HFF-Myc (cell line): ENCODE measurements around the gene CNOT6L.

Experiments
- DNase-seq: peaks from one replicate; pipeline ENCODE4 v3.0.0-alpha.2; 2011; ENCODE audit warnings: low read depth; ENCODE audit errors: extremely low read depth
- H3K4me3 ChIP-seq: replicated peaks from 2 replicates; pipeline ENCODE4 v1.5.1; 2011; ENCODE audit warnings: low read depth, mild to moderate bottlenecking, control low read depth, low read length
- TF ChIP-seq, protein P1 (sequence below): IDR thresholded peaks from 2 replicates; pipeline ENCODE4 v1.5.1; 2012; ENCODE audit warnings: mild to moderate bottlenecking, low read depth, low read length, control low read depth; ENCODE audit errors: missing control alignments

The CNOT6L gene

GRCh38 chr4:77815636-77816035 lies 3.5 kb downstream of the CNOT6L start:
- no peak for DNase-seq
- H3K4me3 ChIP-seq: no peak overlapping the region
- TF ChIP-seq, protein P1, sequence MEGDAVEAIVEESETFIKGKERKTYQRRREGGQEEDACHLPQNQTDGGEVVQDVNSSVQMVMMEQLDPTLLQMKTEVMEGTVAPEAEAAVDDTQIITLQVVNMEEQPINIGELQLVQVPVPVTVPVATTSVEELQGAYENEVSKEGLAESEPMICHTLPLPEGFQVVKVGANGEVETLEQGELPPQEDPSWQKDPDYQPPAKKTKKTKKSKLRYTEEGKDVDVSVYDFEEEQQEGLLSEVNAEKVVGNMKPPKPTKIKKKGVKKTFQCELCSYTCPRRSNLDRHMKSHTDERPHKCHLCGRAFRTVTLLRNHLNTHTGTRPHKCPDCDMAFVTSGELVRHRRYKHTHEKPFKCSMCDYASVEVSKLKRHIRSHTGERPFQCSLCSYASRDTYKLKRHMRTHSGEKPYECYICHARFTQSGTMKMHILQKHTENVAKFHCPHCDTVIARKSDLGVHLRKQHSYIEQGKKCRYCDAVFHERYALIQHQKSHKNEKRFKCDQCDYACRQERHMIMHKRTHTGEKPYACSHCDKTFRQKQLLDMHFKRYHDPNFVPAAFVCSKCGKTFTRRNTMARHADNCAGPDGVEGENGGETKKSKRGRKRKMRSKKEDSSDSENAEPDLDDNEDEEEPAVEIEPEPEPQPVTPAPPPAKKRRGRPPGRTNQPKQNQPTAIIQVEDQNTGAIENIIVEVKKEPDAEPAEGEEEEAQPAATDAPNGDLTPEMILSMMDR: no peak

- H3K4me3 ChIP-seq: no peak overlapping the region
- TF ChIP-seq, protein P1: no peak
- DNase-seq: no peak
Measured at GRCh38 chr4:77805840-77806239, 13.3 kb downstream of the CNOT6L start.

DNA sequence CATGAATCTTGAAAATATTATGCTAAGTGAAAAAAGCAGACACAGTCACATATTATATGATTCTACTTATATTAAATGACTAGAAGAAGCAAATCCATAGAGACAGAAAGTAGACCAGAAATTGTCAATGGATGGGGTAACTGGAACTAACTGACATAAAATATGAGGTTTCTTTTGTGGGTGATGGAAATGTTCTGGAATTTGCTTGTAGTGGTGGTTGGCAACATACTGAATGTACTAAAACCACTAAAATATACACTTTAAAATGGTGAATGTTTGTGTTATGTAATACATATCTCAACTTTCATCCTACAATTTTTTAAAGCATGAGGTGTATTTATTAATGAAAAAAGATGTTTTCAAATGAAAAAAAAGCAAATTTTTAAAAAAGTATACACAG lies 14.7 kb downstream of the CNOT6L start:
- no peak overlapping the region for H3K4me3 ChIP-seq
- no peak for DNase-seq
- TF ChIP-seq, protein P1: no peak

DNA sequence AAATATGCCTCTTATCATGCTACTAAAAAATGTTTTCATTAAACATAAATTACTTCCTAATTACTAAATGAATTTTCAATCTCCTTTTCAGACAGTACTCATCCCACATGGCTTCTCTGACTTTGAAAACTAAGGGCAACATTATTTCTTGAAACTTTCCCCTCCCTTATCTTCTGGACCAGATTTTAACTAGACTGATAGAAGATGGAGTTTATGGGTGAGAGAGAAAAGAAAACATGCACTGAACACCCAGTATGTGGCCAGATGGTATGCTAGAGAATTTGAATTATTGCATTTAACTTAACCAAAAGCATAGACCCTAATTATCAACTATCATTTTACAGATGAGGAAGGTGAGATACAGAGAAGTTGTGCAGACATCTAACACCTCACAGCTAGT lies 16.8 kb downstream of the CNOT6L start:
- TF ChIP-seq, protein P1: no peak
- no peak overlapping the region for H3K4me3 ChIP-seq
- DNase-seq: no peak

- TF ChIP-seq, protein P1: no peak
- H3K4me3 ChIP-seq: no peak overlapping the region
- DNase-seq: no peak
Measured at GRCh38 chr4:77801260-77801608, 17.9 kb downstream of the CNOT6L start.

DNA sequence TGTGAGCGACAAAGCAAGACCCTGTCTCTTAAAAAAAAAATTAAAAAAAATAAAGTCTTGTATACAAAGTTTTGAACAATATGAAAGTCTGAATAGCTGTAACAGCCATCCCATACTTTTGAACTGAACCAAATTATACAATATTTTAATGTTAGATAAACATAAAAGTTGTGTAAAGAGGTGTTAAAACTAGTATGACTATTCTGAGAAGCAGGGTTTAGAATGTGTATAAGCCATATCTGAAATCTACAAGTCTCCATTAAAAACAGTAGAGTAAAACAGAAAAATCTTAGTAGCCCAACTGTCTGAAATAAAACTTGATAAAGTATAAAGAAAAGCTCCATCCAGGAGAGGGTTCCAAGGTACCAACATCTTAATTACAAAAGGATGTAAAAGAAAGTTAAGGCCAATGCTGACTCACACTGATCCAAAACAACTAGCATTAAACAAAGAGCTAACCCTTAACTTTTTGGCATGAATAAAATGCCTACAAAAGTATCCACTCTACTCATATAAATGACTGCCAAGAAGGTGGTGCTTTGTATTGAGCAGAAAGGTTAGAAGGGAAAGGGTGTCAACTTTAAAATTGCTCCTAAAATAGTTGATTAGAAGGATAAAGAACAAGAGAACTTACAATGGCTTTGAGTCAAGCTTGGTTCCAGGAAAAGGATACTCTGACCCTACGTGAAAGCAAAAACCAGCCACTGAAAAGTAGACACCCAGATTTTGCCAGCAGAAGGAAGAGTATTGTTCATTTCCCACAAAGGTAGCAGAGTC lies 18.5 kb downstream of the CNOT6L start:
- no peak overlapping the region for H3K4me3 ChIP-seq
- TF ChIP-seq, protein P1: no peak
- no peak for DNase-seq

- H3K4me3 ChIP-seq: no peak overlapping the region
- TF ChIP-seq, protein P1: no peak
- DNase-seq: no peak
Measured at GRCh38 chr4:77800077-77800476, 19.1 kb downstream of the CNOT6L start.
